Stimulated activated naive B cell treated with anti-CD40 and anti-IgM and Interleukin-4, amounts not matched to agents 10 μg/mL and 1 μg/mL and 100 μg/mL, for 72 hours (primary cell): ENCODE measurements around the gene AGRP.

Source experiments
- ATAC-seq, 2 donors: fragments of 150-1000 bp; cut with Tn5 transposase; replicated peaks; 2 replicates each; pipeline ENCODE4 v1.10.0; 2021; ENCODE audit warnings: moderate library complexity in 1 of 2
- DNase-seq: peaks from one replicate; pipeline ENCODE4 v3.0.0; 2021
- H3K27ac Mint-ChIP-seq: one replicate; pipeline ENCODE4 v1.8.0; 2022; ENCODE audit warnings: mild to moderate bottlenecking, mixed read lengths
- H3K27me3 Mint-ChIP-seq, 2 donors: one replicate each; pipeline ENCODE4 v1.8.0; 2022; ENCODE audit warnings: mixed read lengths in 2 of 2
- H3K36me3 Mint-ChIP-seq, 2 donors: one replicate each; pipeline ENCODE4 v1.8.0; 2022; ENCODE audit warnings: mixed read lengths in 2 of 2, mild to moderate bottlenecking in 1 of 2
- H3K4me1 Mint-ChIP-seq, 2 donors: one replicate each; pipeline ENCODE4 v1.8.0; 2022; ENCODE audit warnings: mixed read lengths in 2 of 2, mild to moderate bottlenecking in 1 of 2
- H3K4me3 Mint-ChIP-seq, 2 donors: one replicate each; pipeline ENCODE4 v1.8.0; 2022; ENCODE audit warnings: mild to moderate bottlenecking in 2 of 2, mixed read lengths in 2 of 2, moderate library complexity in 1 of 2
- H3K9me3 Mint-ChIP-seq, 2 donors: one replicate each; pipeline ENCODE4 v1.8.0; 2022; ENCODE audit warnings: mixed read lengths in 2 of 2, mild to moderate bottlenecking in 1 of 2

Gene AGRP

DNA sequence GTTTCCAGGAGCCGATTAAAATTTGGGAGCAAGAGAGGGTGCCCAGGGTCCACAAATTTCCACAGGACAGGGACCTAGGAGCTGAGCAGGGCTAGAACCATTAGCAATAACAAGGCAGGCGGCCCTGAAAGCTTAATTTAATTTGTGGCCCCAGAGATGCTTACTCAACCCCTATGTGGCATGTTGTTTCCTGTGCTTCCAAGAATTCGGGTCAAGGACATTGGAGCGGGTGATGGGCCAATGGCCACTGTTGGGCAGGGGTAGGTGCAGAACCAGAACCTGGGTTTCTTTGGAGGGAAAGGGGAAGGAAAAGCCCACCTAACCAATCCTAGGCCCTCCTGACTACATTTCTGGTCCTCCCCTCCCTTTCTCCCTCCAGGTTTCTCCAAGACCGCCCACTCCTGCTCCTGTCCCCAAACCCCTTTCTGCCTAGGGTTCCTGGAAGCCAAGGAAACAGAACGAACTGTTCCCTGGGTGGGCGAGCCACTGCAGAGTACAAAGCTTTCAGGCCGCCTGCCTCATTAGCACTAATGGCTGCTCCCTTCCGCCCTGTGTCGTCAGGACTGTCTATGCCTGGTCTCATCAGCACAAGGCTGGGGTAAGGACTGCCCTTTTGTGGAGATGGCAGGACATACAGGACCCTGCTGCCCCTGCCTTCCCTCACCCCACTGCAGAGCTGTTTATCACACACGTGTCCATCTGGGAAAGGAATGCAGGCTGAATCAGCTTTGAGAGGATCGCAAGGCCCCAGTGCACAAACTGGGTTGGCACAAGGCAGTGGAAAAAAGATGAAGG, 581 bp upstream of the AGRP start:
- peaks cover 44 to 63% of the 10 kb centered on the region in 2 donors for H3K4me1 Mint-ChIP-seq
- no peaks in the 10 kb centered on the region for H3K27me3 Mint-ChIP-seq
- ATAC-seq (no peak), DNase-seq (no peak)
- H3K9me3 Mint-ChIP-seq = no peaks in the 10 kb centered on the region
- peaks cover 14 to 21% of the 10 kb centered on the region in 2 donors for H3K36me3 Mint-ChIP-seq
- H3K4me3 Mint-ChIP-seq = peak overlapping the region in 1 of 2 donors; percentile 39
- peak overlapping the region; percentile 86 for H3K27ac Mint-ChIP-seq

DNA sequence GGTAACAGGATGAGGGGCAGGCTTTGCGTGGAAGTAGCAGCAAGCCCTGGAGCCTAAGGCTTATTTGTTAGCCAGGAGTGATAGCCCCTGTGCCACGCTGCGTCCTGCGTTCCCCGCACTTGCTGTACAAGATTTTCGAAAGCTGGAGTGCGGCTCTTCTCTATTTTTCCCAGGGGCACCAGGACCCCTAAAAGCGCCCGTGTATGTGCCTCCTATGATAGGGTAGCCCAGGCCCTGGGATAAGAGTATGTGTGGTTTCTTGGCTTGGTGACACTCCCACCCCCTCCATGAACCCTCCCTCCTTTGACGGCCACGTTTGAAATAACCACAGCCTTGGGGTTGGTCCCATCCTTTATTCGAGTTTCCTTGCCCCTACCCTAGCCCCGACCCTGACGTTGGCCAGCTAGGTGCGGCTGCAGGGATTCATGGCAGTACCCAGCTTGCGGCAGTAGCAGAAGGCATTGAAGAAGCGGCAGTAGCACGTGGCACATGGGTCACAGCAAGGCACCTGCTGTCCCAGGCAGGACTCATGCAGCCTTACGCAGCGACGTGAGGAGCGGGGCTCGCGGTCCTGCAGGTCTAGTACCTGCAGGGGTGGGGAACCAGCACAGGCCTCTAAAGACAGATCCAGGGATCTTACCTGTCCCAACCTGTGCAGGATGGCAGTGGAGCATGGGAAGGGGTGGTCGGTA, 968 bp downstream of the AGRP start:
- H3K27ac Mint-ChIP-seq = peak overlapping the region; percentile 100
- H3K27me3 Mint-ChIP-seq = no peaks in the 10 kb centered on the region
- H3K4me1 Mint-ChIP-seq = peaks cover 43 to 65% of the 10 kb centered on the region in 2 donors
- H3K4me3 Mint-ChIP-seq = peak overlapping the region; percentile 100
- peaks cover 18 to 28% of the 10 kb centered on the region in 2 donors for H3K36me3 Mint-ChIP-seq
- ATAC-seq (no peak), DNase-seq (no peak)
- no peaks in the 10 kb centered on the region for H3K9me3 Mint-ChIP-seq

- H3K36me3 Mint-ChIP-seq = peaks cover 18 to 29% of the 10 kb centered on the region in 2 donors
- peak overlapping the region; percentile 100 for H3K4me3 Mint-ChIP-seq
- H3K4me1 Mint-ChIP-seq = peaks cover 39 to 64% of the 10 kb centered on the region in 2 donors
- H3K27ac Mint-ChIP-seq = peak overlapping the region; percentile 100
- H3K9me3 Mint-ChIP-seq = no peaks in the 10 kb centered on the region
- DNase-seq = no peak
- ATAC-seq = peak; percentile 30 to 33
- H3K27me3 Mint-ChIP-seq = no peaks in the 10 kb centered on the region
Observed at GRCh38 chr16:67481561-67482232, 1.6 kb downstream of the AGRP start.

GRCh38 chr16:67480833-67481560, 2.4 kb downstream of the AGRP start, which contains the start of gene ATP6V0D1:
TSS of gene ATP6V0D1 (minus strand) at chr16:67481157. CDS start at chr16:67481086, 71 bp downstream.
- ATAC-seq (peak; percentile 87 to 90), DNase-seq (peak; percentile 98)
- H3K4me1 Mint-ChIP-seq = peaks cover 36 to 63% of the 10 kb centered on the region in 2 donors
- H3K27ac Mint-ChIP-seq = peak within 1 kb of the TSS; percentile 100
- H3K27me3 Mint-ChIP-seq = no peaks in the 10 kb centered on the region
- peak within 1 kb of the TSS; percentile 100 for H3K4me3 Mint-ChIP-seq
- no peaks in the 10 kb centered on the region for H3K9me3 Mint-ChIP-seq
- H3K36me3 Mint-ChIP-seq = peaks cover 18 to 27% of the 10 kb centered on the region in 2 donors

GRCh38 chr16:67477960-67478554, 5.3 kb downstream of the AGRP start:
- peak overlapping the region; percentile 15 to 30 for H3K4me3 Mint-ChIP-seq
- H3K36me3 Mint-ChIP-seq = peaks cover 23 to 35% of the 10 kb centered on the region in 2 donors
- H3K4me1 Mint-ChIP-seq = peaks cover 43 to 67% of the 10 kb centered on the region in 2 donors
- DNase-seq (no peak), ATAC-seq (no peak)
- no peaks in the 10 kb centered on the region for H3K27me3 Mint-ChIP-seq
- no peaks in the 10 kb centered on the region for H3K9me3 Mint-ChIP-seq
- no peak overlapping the region for H3K27ac Mint-ChIP-seq

- Mint-ChIP-seq H3K9me3 (no peaks in the 10 kb centered on the region), H3K4me1 (peaks cover 45 to 80% of the 10 kb centered on the region in 2 donors), H3K36me3 (peaks cover 27 to 47% of the 10 kb centered on the region in 2 donors), H3K27me3 (no peaks in the 10 kb centered on the region), H3K4me3 (no peak overlapping the region), H3K27ac (peak overlapping the region; percentile 0)
- ATAC-seq = no peak
- no peak for DNase-seq
Observed at GRCh38 chr16:67474551-67475455, 8.5 kb downstream of the AGRP start.

GRCh38 chr16:67471758-67472384, 11.5 kb downstream of the AGRP start:
- Mint-ChIP-seq H3K27me3 (no peaks in the 10 kb centered on the region), H3K9me3 (no peaks in the 10 kb centered on the region), H3K27ac (peak overlapping the region; percentile 70), H3K36me3 (peaks cover 20 to 38% of the 10 kb centered on the region in 2 donors), H3K4me3 (no peak overlapping the region), H3K4me1 (peaks cover 54 to 79% of the 10 kb centered on the region in 2 donors)
- no peak for DNase-seq
- ATAC-seq = no peak

DNA sequence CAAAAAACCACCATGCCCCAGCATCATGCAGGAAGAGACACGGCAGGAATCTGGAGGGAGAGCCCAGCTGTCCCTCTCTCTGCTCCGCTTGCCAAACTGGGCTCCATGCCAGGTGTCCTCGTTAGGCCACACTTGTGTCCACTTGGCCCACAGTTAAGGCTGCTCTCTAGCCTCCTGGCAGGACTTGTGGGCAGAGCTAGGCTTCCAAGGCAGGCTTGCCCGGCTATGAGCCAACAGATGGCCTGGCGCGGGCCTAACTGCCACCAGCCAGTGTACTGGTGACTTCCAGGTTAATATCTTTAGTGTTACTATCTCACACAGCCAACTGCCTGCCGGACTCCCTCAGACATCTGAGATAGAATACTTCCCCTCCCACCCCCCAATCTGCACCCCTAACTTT, 13.0 kb downstream of the AGRP start:
- peak overlapping the region; percentile 59 for H3K27ac Mint-ChIP-seq
- H3K36me3 Mint-ChIP-seq = peaks cover 18 to 43% of the 10 kb centered on the region in 2 donors
- ATAC-seq (no peak), DNase-seq (no peak)
- no peaks in the 10 kb centered on the region for H3K27me3 Mint-ChIP-seq
- no peaks in the 10 kb centered on the region for H3K9me3 Mint-ChIP-seq
- H3K4me1 Mint-ChIP-seq = peaks cover 63 to 84% of the 10 kb centered on the region in 2 donors
- no peak overlapping the region for H3K4me3 Mint-ChIP-seq

DNA sequence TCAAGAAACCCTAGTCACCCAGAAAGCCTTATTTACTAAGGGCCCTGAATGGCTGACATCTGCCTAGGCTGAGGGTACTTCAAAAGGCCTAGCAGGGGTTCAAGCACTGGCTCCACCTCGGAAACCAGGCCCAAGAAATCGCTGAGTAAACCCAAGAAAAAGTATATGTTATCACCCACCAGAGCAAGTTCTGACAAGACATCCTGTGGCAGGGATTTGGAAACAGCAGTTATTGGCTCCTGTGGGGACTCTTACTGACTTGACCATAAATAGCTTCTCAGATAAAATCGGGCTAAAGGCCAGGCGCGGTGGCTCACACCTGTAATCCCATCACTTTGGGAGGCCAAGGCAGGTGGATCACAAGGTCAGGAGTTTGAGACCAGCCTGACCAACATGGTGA, 14.6 kb downstream of the AGRP start:
- Mint-ChIP-seq H3K27ac (no peak overlapping the region), H3K36me3 (peaks cover 13 to 31% of the 10 kb centered on the region in 2 donors), H3K9me3 (no peaks in the 10 kb centered on the region), H3K4me1 (peaks cover 59 to 84% of the 10 kb centered on the region in 2 donors), H3K27me3 (no peaks in the 10 kb centered on the region), H3K4me3 (no peak overlapping the region)
- DNase-seq (no peak), ATAC-seq (no peak)

- H3K9me3 Mint-ChIP-seq = no peaks in the 10 kb centered on the region
- no peak overlapping the region for H3K4me3 Mint-ChIP-seq
- peaks cover 49 to 71% of the 10 kb centered on the region in 2 donors for H3K4me1 Mint-ChIP-seq
- peak overlapping the region; percentile 33 for H3K27ac Mint-ChIP-seq
- H3K27me3 Mint-ChIP-seq = no peaks in the 10 kb centered on the region
- DNase-seq (no peak), ATAC-seq (no peak)
- peaks cover 15 to 24% of the 10 kb centered on the region in 2 donors for H3K36me3 Mint-ChIP-seq
Observed at GRCh38 chr16:67466581-67466980, 16.8 kb downstream of the AGRP start.

- Mint-ChIP-seq H3K27me3 (no peaks in the 10 kb centered on the region), H3K9me3 (no peaks in the 10 kb centered on the region), H3K4me1 (peaks cover 47 to 75% of the 10 kb centered on the region in 2 donors), H3K27ac (no peak overlapping the region), H3K36me3 (peaks cover 20 to 25% of the 10 kb centered on the region in 2 donors), H3K4me3 (no peak overlapping the region)
- DNase-seq (no peak), ATAC-seq (no peak)
Observed at GRCh38 chr16:67464565-67464964, 18.8 kb downstream of the AGRP start.

- Mint-ChIP-seq H3K27ac (no peak overlapping the region), H3K9me3 (no peaks in the 10 kb centered on the region), H3K4me3 (no peak overlapping the region), H3K36me3 (peaks cover 23 to 27% of the 10 kb centered on the region in 2 donors), H3K4me1 (peaks cover 49 to 69% of the 10 kb centered on the region in 2 donors), H3K27me3 (no peaks in the 10 kb centered on the region)
- no peak for DNase-seq
- no peak for ATAC-seq
Observed at GRCh38 chr16:67463691-67464090, 19.7 kb downstream of the AGRP start.
